HAP-1 (cell line): ENCODE measurements around the gene PLCG2.
"Not testable (repeated sequence)": the region's sequence is repeated elsewhere in the genome, so short reads cannot be mapped to it uniquely, and the experiment has no call there.

Source experiments
- DNase-seq, 2 experiments: peaks; one replicate each; pipeline ENCODE4 v3.0.0-alpha.2; 2016 to 2020; ENCODE audit warnings: low spot score in 2 of 2
- H3K27me3 ChIP-seq: fragments of 250-450 bp; sonication (Bioruptor Pico); 2 replicates; pipeline ENCODE4 v1.5.1; 2020; ENCODE audit warnings: low read depth, mild to moderate bottlenecking, moderate library complexity
- H3K36me3 ChIP-seq: fragments of 250-450 bp; sonication (Bioruptor Pico); replicated peaks from 2 replicates; pipeline ENCODE4 v1.5.1; 2020; ENCODE audit warnings: mild to moderate bottlenecking
- H3K4me1 ChIP-seq: fragments of 250-450 bp; sonication (Bioruptor Pico); 2 replicates; pipeline ENCODE4 v1.5.1; 2020; ENCODE audit warnings: mild to moderate bottlenecking
- H3K4me3 ChIP-seq: fragments of 250-450 bp; sonication (Bioruptor Pico); 2 replicates; pipeline ENCODE4 v1.5.1; 2020; ENCODE audit warnings: mild to moderate bottlenecking, moderate library complexity
- H3K9me3 ChIP-seq: fragments of 250-450 bp; sonication (Bioruptor Pico); 2 replicates; pipeline ENCODE4 v1.5.1; 2020; ENCODE audit warnings: mild to moderate bottlenecking, moderate library complexity
- in situ Hi-C: fragments of 300-500 bp; cut with MboI; formaldehyde crosslinking; loops from 3 replicates; pipeline ENCODE4 v1.14.3; 2020; ENCODE audit warnings: low sequenced_read_pairs, inconsistent platforms, mixed read lengths

The PLCG2 gene

GRCh38 chr16:81786868-81787267, 7.8 kb downstream of the PLCG2 start:
- in situ Hi-C loops, result no loop called here
- Histone ChIP-seq H3K36me3 (no peaks in the 10 kb centered on the region), H3K27me3 (no peaks in the 10 kb centered on the region), H3K9me3 (no peaks in the 10 kb centered on the region), H3K4me1 (no peaks in the 10 kb centered on the region), H3K4me3 (no peak overlapping the region)
- DNase-seq, result no peak

GRCh38 chr16:81787659-81788058, 8.6 kb downstream of the PLCG2 start:
- Histone ChIP-seq H3K27me3 (no peaks in the 10 kb centered on the region), H3K36me3 (no peaks in the 10 kb centered on the region), H3K9me3 (no peaks in the 10 kb centered on the region), H3K4me1 (no peaks in the 10 kb centered on the region), H3K4me3 (no peak overlapping the region)
- DNase-seq, result no peak
- in situ Hi-C loops, result no loop called here

GRCh38 chr16:81790277-81790676, 11.2 kb downstream of the PLCG2 start:
- H3K9me3 ChIP-seq, result no peaks in the 10 kb centered on the region
- in situ Hi-C loops, result no loop called here
- H3K36me3 ChIP-seq, result no peaks in the 10 kb centered on the region
- DNase-seq, result no peak
- H3K4me3 ChIP-seq, result no peak overlapping the region
- no peaks in the 10 kb centered on the region for H3K4me1 ChIP-seq
- no peaks in the 10 kb centered on the region for H3K27me3 ChIP-seq

GRCh38 chr16:81790830-81791435, 11.8 kb downstream of the PLCG2 start:
- Histone ChIP-seq H3K4me1 (no peaks in the 10 kb centered on the region), H3K36me3 (no peaks in the 10 kb centered on the region), H3K9me3 (no peaks in the 10 kb centered on the region), H3K27me3 (no peaks in the 10 kb centered on the region), H3K4me3 (no peak overlapping the region)
- in situ Hi-C loops, result no loop called here
- no peak for DNase-seq

GRCh38 chr16:81792828-81793227, 13.7 kb downstream of the PLCG2 start:
- Histone ChIP-seq H3K9me3 (no peaks in the 10 kb centered on the region), H3K36me3 (no peaks in the 10 kb centered on the region), H3K4me1 (no peaks in the 10 kb centered on the region), H3K27me3 (no peaks in the 10 kb centered on the region), H3K4me3 (no peak overlapping the region)
- DNase-seq, result no peak
- in situ Hi-C loops, result no loop called here

GRCh38 chr16:81795193-81795592, 16.1 kb downstream of the PLCG2 start:
- Histone ChIP-seq H3K4me1 (no peaks in the 10 kb centered on the region), H3K36me3 (no peaks in the 10 kb centered on the region), H3K9me3 (no peaks in the 10 kb centered on the region), H3K4me3 (no peak overlapping the region), H3K27me3 (no peaks in the 10 kb centered on the region)
- no peak for DNase-seq
- in situ Hi-C loops, result no loop called here

- Histone ChIP-seq H3K36me3 (no peaks in the 10 kb centered on the region), H3K27me3 (no peaks in the 10 kb centered on the region), H3K4me1 (no peaks in the 10 kb centered on the region), H3K9me3 (no peaks in the 10 kb centered on the region), H3K4me3 (no peak overlapping the region)
- in situ Hi-C loops, result no loop called here
- DNase-seq, result no peak
These were observed 16.9 kb downstream of the PLCG2 start for GRCh38 chr16:81796035-81796434.

- DNase-seq, result no peak
- Histone ChIP-seq H3K27me3 (no peaks in the 10 kb centered on the region), H3K4me1 (no peaks in the 10 kb centered on the region), H3K9me3 (no peaks in the 10 kb centered on the region), H3K36me3 (no peaks in the 10 kb centered on the region), H3K4me3 (no peak overlapping the region)
- in situ Hi-C loops, result no loop called here
These were observed 17.7 kb downstream of the PLCG2 start for GRCh38 chr16:81796583-81797346.

- H3K4me1 ChIP-seq, result no peaks in the 10 kb centered on the region
- no peak overlapping the region for H3K4me3 ChIP-seq
- no peaks in the 10 kb centered on the region for H3K27me3 ChIP-seq
- H3K9me3 ChIP-seq, result no peaks in the 10 kb centered on the region
- DNase-seq, result no peak
- H3K36me3 ChIP-seq, result no peaks in the 10 kb centered on the region
- in situ Hi-C loops, result no loop called here
These were observed 18.4 kb downstream of the PLCG2 start for GRCh38 chr16:81797443-81797842.

GRCh38 chr16:81798311-81799137, 19.4 kb downstream of the PLCG2 start:
- no peak for DNase-seq
- Histone ChIP-seq H3K36me3 (no peaks in the 10 kb centered on the region), H3K9me3 (no peaks in the 10 kb centered on the region), H3K4me1 (no peaks in the 10 kb centered on the region), H3K4me3 (no peak overlapping the region), H3K27me3 (no peaks in the 10 kb centered on the region)
- in situ Hi-C loops, result no loop called here

GRCh38 chr16:81799138-81799504, 20.0 kb downstream of the PLCG2 start:
- in situ Hi-C loops, result no loop called here
- H3K27me3 ChIP-seq, result no peaks in the 10 kb centered on the region
- no peaks in the 10 kb centered on the region for H3K9me3 ChIP-seq
- no peak for DNase-seq
- H3K4me3 ChIP-seq, result no peak overlapping the region
- no peaks in the 10 kb centered on the region for H3K4me1 ChIP-seq
- no peaks in the 10 kb centered on the region for H3K36me3 ChIP-seq

GRCh38 chr16:81801724-81802123, 22.6 kb downstream of the PLCG2 start:
- H3K27me3 ChIP-seq, DNase-seq, H3K4me1 ChIP-seq, H3K36me3 ChIP-seq, H3K4me3 ChIP-seq, in situ Hi-C loops, H3K9me3 ChIP-seq: not testable (repeated sequence)

- Histone ChIP-seq H3K4me3 (no peak overlapping the region), H3K4me1 (no peaks in the 10 kb centered on the region), H3K9me3 (no peaks in the 10 kb centered on the region), H3K36me3 (no peaks in the 10 kb centered on the region), H3K27me3 (no peaks in the 10 kb centered on the region)
- in situ Hi-C loops, result no loop called here
- no peak for DNase-seq
These were observed 24.2 kb downstream of the PLCG2 start for GRCh38 chr16:81803332-81803731.

GRCh38 chr16:81804134-81804610, 25.1 kb downstream of the PLCG2 start:
- in situ Hi-C loops, result no loop called here
- DNase-seq, result no peak
- no peak overlapping the region for H3K4me3 ChIP-seq
- no peaks in the 10 kb centered on the region for H3K4me1 ChIP-seq
- no peaks in the 10 kb centered on the region for H3K36me3 ChIP-seq
- H3K9me3 ChIP-seq, result no peaks in the 10 kb centered on the region
- H3K27me3 ChIP-seq, result no peaks in the 10 kb centered on the region
